Gastroesophageal sphincter (tissue), 4 donors: Measurements from ENCODE around the gene FHL1. TPM values are rescaled to one million over a fixed set of nuclear protein-coding genes. Genes with fewer than 3 reads are reported as not detected.

Experiments
- ATAC-seq: fragments of 150-250 bp; one replicate; pipeline ENCODE4 v1.9.1; 2016; ENCODE audit warnings: mild to moderate bottlenecking, moderate library complexity
- H3K27ac ChIP-seq, 4 donors: fragments of 200-600 bp; sonication (generic) in 3 of 4; 1 replicate in 3 of 4; 2 replicates in 1 of 4; pipeline ENCODE4 v1.5.1; 2016 to 2019
- H3K27me3 ChIP-seq: fragments of 200-600 bp; sonication (generic); one replicate; pipeline ENCODE4 v1.5.1; 2019
- H3K36me3 ChIP-seq, 2 donors: fragments of 200-600 bp; sonication (generic); one replicate each; pipeline ENCODE4 v1.5.1; 2019; ENCODE audit warnings: control low read depth in 1 of 2
- H3K4me1 ChIP-seq, 3 donors: fragments of 200-600 bp; sonication (generic); 1 replicate in 2 of 3; 2 replicates in 1 of 3; pipeline ENCODE4 v1.5.1; 2016 to 2019; ENCODE audit warnings: control low read depth in 2 of 3
- H3K4me3 ChIP-seq, 2 donors: fragments of 200-600 bp; sonication (generic); one replicate each; pipeline ENCODE4 v1.5.1; 2019; ENCODE audit warnings: mild to moderate bottlenecking in 1 of 2, moderate library complexity in 1 of 2
- H3K9me3 ChIP-seq, 3 donors: fragments of 200-600 bp; sonication (generic); one replicate each; pipeline ENCODE4 v1.5.1; 2017 to 2019; ENCODE audit warnings: control low read depth in 2 of 3
- CTCF ChIP-seq, 4 experiments: fragments of 200-600 bp in 2 of 4; fragments of 450-650 bp in 2 of 4; sonication (generic) in 1 of 4; IDR thresholded peaks; one replicate each; pipeline ENCODE4 v1.5.1; 2017 to 2019; ENCODE audit warnings: antibody characterized with exemption in 4 of 4, mild to moderate bottlenecking in 2 of 4, moderate library complexity in 2 of 4
- EP300 ChIP-seq: sonication (generic); formaldehyde crosslinking; IDR thresholded peaks from one replicate; pipeline ENCODE4 v1.6.1; 2017; ENCODE audit warnings: antibody characterized with exemption, mild to moderate bottlenecking
- POLR2A ChIP-seq, 2 donors: fragments of 450-650 bp; IDR thresholded peaks; one replicate each; pipeline ENCODE4 v1.6.1; 2017; ENCODE audit warnings: antibody characterized with exemption in 2 of 2, mild to moderate bottlenecking in 2 of 2, moderate library complexity in 1 of 2
- POLR2AphosphoS5 ChIP-seq: sonication (generic); formaldehyde crosslinking; IDR thresholded peaks from one replicate; pipeline ENCODE4 v1.6.1; 2017; ENCODE audit warnings: antibody characterized with exemption
- WGBS, 2 donors: methylation state at CpG; one replicate each; pipeline ENCODE4 v1.1.5; 2018; ENCODE audit warnings: low coverage in 1 of 2; 5-methylcytosine and 5-hydroxymethylcytosine counted together
- small RNA-seq, 4 donors: library from RNA; depleted of rRNA; stranded (forward); fragments of <200 nt; gene quantifications; one replicate each; pipeline ENCODE3, GENCODE V24; 2016
- total RNA-seq, 4 donors: library from RNA; depleted of rRNA; stranded (reverse); fragments of >200 nt; gene quantifications; one replicate each; pipeline ENCODE4 v1.1.0, GENCODE V29; 2016

FHL1 gene
- total RNA-seq, 4 donors from 2014 or later, result 2,495 to 4,363 (median 3,004) TPM

DNA sequence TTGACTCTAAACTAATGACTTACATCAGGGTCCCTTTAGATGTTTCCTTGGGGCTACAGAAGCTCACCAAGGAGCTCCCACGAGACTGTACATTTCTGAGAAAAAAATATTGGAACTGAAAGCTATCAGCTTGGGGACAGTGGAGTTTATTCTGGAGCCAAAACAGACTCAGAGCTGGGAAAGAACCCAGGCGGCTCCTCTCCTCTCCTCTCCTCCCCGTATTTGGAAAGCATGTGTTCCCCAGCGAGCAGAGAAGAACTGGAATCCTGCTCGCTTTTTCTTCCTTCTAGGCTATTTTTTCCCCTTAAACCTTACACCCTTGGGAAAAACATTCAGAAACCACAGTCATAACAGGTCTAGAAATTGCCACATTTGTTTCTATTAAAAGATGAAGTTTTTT is 108.2 kb downstream of the FHL1 start:
- no peak for TF ChIP-seq CTCF (IDR thresholded peaks at IDR 0.05)
- no peak for TF ChIP-seq POLR2AphosphoS5
- no peak for TF ChIP-seq POLR2A (IDR thresholded peaks at IDR 0.05)
- no peak for TF ChIP-seq EP300
- peaks cover 0 to 40% (median 0%) of the 10 kb centered on the region in 3 donors for H3K4me1 ChIP-seq
- H3K27ac ChIP-seq, result peak overlapping the region; percentile 54 to 73 (median 69)
- H3K27me3 ChIP-seq, result no peaks in the 10 kb centered on the region
- H3K9me3 ChIP-seq, result no peaks in the 10 kb centered on the region
- no peaks in the 10 kb centered on the region for H3K36me3 ChIP-seq
- 35 to 44% methylated on average over 4 of the region's 5 CpGs for WGBS, 2 donors
- peak; percentile 42 for ATAC-seq
- H3K4me3 ChIP-seq, result no peak overlapping the region

- TF ChIP-seq POLR2A (IDR thresholded peaks at IDR 0.05) (no peak), POLR2AphosphoS5 (no peak), EP300 (no peak), CTCF (IDR thresholded peaks at IDR 0.05) (no peak)
- WGBS, 2 donors, result 29 to 34% methylated on average over 3 to 7 of the region's 7 CpGs
- no peaks in the 10 kb centered on the region for H3K27me3 ChIP-seq
- no peaks in the 10 kb centered on the region for H3K9me3 ChIP-seq
- ATAC-seq, result no peak
- no peaks in the 10 kb centered on the region for H3K36me3 ChIP-seq
- no peak overlapping the region for H3K4me3 ChIP-seq
- peaks cover 0 to 45% (median 0%) of the 10 kb centered on the region in 3 donors for H3K4me1 ChIP-seq
- peak overlapping the region; percentile 54 to 73 (median 69) for H3K27ac ChIP-seq
Measured at GRCh38 chrX:136256026-136256425, 108.7 kb downstream of the FHL1 start.

DNA sequence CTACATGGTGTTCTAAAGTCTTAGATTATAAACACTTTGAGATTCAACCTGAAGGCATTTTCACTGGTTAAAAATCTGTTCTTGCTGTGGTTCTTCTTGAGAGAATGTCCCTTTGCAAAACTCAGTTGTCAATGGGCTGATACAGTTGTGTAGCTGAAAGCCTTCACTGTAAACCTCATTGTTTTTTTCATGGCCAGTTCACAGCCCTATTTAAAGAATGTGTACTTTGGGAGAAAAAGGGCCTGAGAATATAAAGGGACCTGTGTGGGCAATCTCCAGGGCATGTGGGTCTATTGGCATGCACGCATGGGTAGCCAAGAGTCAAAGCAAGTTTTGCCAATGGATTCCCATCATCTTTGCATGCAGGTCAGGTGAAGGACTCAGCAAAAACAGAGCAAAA is 111.6 kb downstream of the FHL1 start:
- TF ChIP-seq EP300, result no peak
- TF ChIP-seq POLR2AphosphoS5, result no peak
- TF ChIP-seq POLR2A (IDR thresholded peaks at IDR 0.05), result no peak
- no peak for TF ChIP-seq CTCF (IDR thresholded peaks at IDR 0.05)
- no peaks in the 10 kb centered on the region for H3K36me3 ChIP-seq
- ATAC-seq, result no peak
- H3K4me1 ChIP-seq, result peaks cover 0 to 46% (median 0%) of the 10 kb centered on the region in 3 donors
- H3K27ac ChIP-seq, result peak overlapping the region; percentile 18 to 74 (median 60)
- WGBS, 2 donors, result no CpG with 5 or more reads among the region's 1 CpG
- H3K4me3 ChIP-seq, result no peak overlapping the region
- H3K9me3 ChIP-seq, result no peaks in the 10 kb centered on the region
- H3K27me3 ChIP-seq, result no peaks in the 10 kb centered on the region

GRCh38 chrX:136259543-136259942 is 112.2 kb downstream of the FHL1 start:
- peak; percentile 71 for ATAC-seq
- Histone ChIP-seq H3K27ac (peak overlapping the region; percentile 36 to 74 (median 60)), H3K4me3 (no peak overlapping the region), H3K9me3 (no peaks in the 10 kb centered on the region), H3K27me3 (no peaks in the 10 kb centered on the region), H3K36me3 (no peaks in the 10 kb centered on the region), H3K4me1 (peaks cover 0 to 46% (median 0%) of the 10 kb centered on the region in 3 donors)
- TF ChIP-seq POLR2A (IDR thresholded peaks at IDR 0.05), result no peak
- TF ChIP-seq POLR2AphosphoS5, result peak; percentile 60
- 6 to 30% methylated on average over 4 of the region's 4 CpGs for WGBS, 2 donors

- H3K36me3 ChIP-seq, result no peaks in the 10 kb centered on the region
- peak overlapping the region in 3 of 4 donors; percentile 52 to 74 (median 69) for H3K27ac ChIP-seq
- peaks cover 0 to 36% (median 0%) of the 10 kb centered on the region in 3 donors for H3K4me1 ChIP-seq
- no peak for ATAC-seq
- H3K27me3 ChIP-seq, result no peaks in the 10 kb centered on the region
- H3K9me3 ChIP-seq, result no peaks in the 10 kb centered on the region
- no peak for TF ChIP-seq EP300
- TF ChIP-seq POLR2AphosphoS5, result peak; percentile 35
- TF ChIP-seq CTCF (IDR thresholded peaks at IDR 0.05), result no peak
- TF ChIP-seq POLR2A (IDR thresholded peaks at IDR 0.05), result no peak
- no peak overlapping the region for H3K4me3 ChIP-seq
Measured at GRCh38 chrX:136260776-136261175, 113.4 kb downstream of the FHL1 start.

Small RNA genes lying within 50 kb of the gene (small RNA-seq; reads per million reads assigned to genes)
- gene RF01210, result 0 reads per million in 4 donors

Other genes starting within 250 kb of the FHL1 start
- gene MMGT1, start 173.5 kb upstream of the FHL1 start, total RNA-seq, result 10 to 100 TPM; 33.0 to 43.9 (median 40.6) TPM
- gene SLC9A6, start 162.1 kb upstream of the FHL1 start, total RNA-seq, result 10 to 100 TPM; 17.2 to 27.3 (median 20.3) TPM
- 10 to 100 TPM; 17.1 to 30.5 (median 23.0) TPM for gene MAP7D3, start 103.9 kb downstream of the FHL1 start, total RNA-seq
- 1 to 10 TPM in 1 of 4 donors, under 1 TPM in 2, not detected in 1; 0.04 to 3.2 (median 0.16) TPM for gene ADGRG4, start 153.4 kb downstream of the FHL1 start, total RNA-seq